ENCODE data around the gene TSHR.
A peak's percentile ranks its signal among the peaks of the same experiment; 100 is the strongest.

Gene TSHR

DNA sequence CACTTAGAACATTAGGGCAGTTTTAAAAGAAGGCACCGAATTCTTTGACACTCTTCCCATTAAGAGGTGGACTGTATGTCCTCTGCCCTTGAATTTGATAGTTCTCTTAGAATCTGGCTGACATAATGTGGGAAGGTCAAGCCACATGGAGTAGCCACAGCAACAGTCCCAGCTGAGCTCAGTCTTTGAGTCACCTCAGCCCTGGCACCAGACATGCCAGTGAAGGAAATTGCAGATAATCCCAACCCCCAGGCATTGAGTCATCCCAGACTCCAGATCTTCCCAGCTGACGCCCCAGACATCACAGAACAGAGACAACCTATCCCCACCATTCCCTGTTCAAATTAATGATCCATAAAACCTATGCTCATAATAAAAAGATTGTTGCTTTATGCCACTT, 181.9 kb downstream of the TSHR start:
- no peak for DNase-seq (ENCODE audit: low spot score)

DNA sequence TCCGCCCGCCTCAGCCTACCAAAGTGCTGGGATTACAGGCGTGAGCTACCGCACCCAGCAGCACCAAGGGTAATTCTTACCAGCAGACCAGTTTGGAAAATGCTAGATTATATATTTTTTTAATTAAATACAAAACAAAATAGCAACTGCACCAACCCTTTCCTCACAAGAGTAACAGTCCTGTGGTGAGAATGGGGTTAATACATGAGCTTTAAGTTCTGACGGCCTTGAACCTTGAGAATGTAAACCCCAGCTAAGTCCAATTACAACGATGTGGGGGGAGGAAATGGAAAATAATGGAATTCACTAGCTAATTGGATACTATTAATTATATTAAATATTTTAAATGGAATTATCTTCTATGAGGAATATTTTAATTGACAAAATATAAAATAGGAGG, 183.0 kb downstream of the TSHR start:
- no peak for DNase-seq (ENCODE audit: low spot score)

GRCh38 chr14:81141426-81141825, 186.0 kb downstream of the TSHR start:
- no peak for DNase-seq (ENCODE audit: low spot score)

GRCh38 chr14:81143793-81144192, 188.4 kb downstream of the TSHR start:
- no peak for DNase-seq (ENCODE audit: low spot score)

- DNase-seq (ENCODE audit: low spot score) = no peak
Measured at GRCh38 chr14:81144824-81145603, 189.6 kb downstream of the TSHR start.

DNA sequence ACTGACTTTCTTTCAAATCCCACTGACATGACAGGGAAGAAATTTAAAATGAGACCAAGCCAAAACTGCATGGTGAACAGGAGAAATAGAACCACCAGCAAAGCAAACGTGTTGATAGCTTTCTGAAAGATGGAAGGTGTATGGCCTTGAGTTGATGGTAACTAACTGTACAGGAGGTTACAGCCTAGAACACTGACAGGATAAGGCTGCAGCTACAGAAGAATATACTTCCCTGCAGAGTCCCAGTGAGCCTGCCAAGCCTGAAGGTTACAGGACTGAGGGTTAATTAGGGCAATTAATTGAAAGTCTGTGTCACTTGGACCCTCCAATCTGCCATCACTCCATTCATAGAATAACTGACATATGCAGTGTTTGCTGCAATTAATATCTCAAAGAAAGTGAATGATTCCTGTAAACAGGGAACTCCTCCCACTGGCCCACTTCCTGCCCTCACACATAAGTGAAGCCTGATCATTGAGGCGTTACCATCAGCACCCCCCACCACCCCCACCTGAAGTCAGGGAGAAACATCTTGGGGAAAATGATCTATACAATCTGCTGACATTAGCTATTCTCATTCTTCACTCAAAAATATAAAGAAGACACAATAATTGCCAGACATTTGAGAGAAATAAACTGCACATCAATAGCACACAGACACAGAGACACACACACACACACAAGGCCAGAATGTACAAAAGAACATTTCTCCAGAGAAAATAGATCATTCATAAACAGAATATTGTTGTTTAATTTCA, 191.9 kb downstream of the TSHR start:
- no peak for DNase-seq (ENCODE audit: low spot score)

DNA sequence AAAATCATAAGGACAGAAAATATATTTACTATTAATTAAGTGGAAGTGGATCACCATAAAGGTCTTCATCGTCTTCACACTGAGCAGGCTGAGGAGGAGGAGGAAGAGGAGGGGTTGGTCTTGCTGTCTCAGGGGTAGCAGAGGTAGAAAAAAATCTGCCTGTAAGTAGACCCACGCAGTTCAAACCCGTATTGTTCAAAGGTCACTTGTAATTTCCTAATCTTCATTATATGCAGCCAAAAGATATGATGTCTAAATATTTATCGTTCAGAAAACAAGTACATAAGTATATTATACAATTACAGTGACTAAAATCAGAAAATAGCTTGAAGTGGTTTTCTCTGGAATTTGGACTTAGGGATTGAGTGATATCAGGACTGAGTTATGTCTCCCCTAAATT, 193.2 kb downstream of the TSHR start:
- no peak for DNase-seq (ENCODE audit: low spot score)

- DNase-seq (ENCODE audit: low spot score) = no peak
Measured at GRCh38 chr14:81153187-81153586, 197.8 kb downstream of the TSHR start.

GRCh38 chr14:81157431-81157830, 202.0 kb downstream of the TSHR start:
- no peak for DNase-seq (ENCODE audit: low spot score)

GRCh38 chr14:81161088-81161487, 205.7 kb downstream of the TSHR start:
- no peak for DNase-seq (ENCODE audit: low spot score)

GRCh38 chr14:81161749-81162148, 206.3 kb downstream of the TSHR start:
- DNase-seq (ENCODE audit: low spot score) = no peak

DNA sequence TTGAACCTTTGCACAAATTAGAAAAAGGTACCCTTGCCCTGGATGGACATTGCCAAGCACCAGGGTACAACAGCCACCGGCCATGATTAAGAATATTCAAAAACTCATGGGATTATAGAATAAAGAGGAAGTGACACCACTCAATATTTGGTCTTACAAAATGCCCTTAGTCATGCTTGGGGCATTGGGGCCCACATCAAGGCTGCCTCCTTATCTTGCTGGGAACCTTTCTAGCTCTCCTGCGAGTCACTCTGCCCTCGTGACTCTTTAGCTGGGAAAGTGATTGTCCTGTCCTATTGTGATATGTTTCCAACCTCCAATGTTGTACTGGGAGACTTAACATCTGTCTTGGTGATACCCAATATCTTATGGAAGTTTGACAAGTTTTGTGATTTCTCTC, 207.5 kb downstream of the TSHR start:
- DNase-seq (ENCODE audit: low spot score) = no peak

- peak; percentile 45 for DNase-seq (ENCODE audit: low spot score)
Measured at GRCh38 chr14:81164167-81164774, 208.8 kb downstream of the TSHR start.

GRCh38 chr14:81165188-81165587, 209.8 kb downstream of the TSHR start:
- no peak for DNase-seq (ENCODE audit: low spot score)

DNA sequence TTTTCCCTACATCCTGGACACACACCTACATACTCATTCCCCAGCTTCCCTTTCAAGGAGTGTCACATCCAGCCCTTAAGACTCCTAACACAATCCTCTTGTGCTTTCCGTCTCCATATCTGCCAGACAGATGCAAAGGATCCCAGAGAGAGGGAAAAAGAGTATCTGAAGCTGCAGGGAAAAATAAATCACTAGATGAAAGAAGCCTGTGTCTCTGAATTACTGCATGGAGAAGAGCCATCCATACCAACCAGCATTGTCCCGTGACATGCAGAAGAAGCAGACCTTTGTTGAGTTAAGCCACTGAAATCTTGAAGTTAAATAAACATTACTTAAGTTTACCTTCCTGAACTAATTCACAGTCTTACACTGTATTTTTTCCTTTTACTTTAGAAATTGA, 210.7 kb downstream of the TSHR start:
- peak; percentile 59 for DNase-seq (ENCODE audit: low spot score)

DNA sequence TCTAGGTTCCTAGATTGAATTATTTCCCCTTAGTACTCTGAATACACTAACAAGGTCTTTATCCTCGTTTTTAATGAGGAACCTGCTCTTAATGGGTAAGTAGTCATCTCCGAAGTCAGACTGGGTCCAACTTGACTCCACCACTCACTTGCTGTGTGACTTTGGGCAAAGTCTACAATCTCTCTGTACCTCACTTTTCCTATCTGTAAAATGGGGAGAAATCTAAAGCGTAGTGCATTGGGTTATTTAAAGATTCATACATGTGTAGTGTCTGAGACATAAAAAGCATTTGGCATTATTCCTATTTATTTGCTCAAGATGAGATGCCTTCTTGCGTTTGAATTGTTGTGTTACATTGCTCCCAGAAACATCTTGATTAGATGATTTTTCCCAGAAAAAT, 213.8 kb downstream of the TSHR start:
- no peak for DNase-seq (ENCODE audit: low spot score)

DNA sequence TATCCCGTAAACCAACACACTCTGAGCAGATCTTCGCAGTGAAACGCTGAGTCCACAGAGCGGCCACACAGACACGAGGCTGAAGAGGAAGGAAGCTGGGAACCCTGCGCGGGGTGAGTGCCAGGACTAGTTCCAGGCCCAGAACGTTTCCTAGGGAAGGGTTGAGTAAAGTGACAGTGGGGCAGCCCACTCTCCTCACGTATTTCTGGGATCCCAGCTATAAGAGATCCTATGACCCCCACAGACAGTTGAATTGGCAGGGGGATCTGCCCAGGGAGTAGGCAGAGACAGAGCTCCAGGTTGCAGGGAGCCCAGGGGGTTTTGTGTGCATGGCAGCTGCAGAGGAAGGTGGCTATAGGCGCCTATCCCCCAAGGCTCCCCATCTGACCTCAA, 214.3 kb downstream of the TSHR start:
- peak; percentile 69 for DNase-seq (ENCODE audit: low spot score)

- DNase-seq (ENCODE audit: low spot score) = peak; percentile 97
Measured at GRCh38 chr14:81170104-81170828, 214.8 kb downstream of the TSHR start.

DNA sequence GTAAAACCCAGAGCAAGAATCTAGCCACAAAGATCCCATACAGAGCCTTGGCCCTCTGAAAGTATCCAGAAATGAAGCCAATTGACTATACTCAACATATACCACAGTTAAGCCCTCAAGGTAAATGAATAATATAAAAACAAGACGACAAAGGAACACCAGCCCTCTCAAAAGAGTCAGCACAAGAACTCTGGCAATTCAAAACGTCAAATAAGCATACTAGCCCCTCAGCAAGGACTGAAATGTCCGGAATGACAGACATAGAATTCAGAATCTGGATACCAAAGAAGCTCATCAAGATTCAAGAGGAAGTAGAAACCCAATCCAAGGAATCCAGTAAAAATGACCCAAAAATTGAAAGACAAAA, 215.4 kb downstream of the TSHR start:
- no peak for DNase-seq (ENCODE audit: low spot score)

DNA sequence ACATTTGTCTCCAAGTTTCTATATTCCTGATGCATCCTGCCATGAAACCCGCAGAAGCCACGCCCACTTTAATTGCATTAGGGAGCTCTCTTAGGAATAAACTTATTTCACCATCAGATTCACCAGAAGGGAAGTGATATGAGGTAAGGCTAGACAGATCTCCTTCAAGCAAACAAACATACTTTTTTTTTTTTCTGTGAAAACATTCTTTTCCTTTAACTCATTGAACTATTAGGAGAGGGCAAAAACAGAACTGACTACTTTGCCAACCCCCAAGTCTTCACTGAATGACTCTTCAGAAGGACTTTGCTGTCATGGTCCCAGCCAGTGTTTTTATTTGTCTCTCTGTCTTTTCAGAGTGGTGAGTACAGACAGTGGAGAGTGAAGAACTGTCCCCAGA, 216.9 kb downstream of the TSHR start:
- no peak for DNase-seq (ENCODE audit: low spot score)

- DNase-seq (ENCODE audit: low spot score) = no peak
Measured at GRCh38 chr14:81172881-81173280, 217.5 kb downstream of the TSHR start.

- peak; percentile 43 for DNase-seq (ENCODE audit: low spot score)
Measured at GRCh38 chr14:81176241-81176640, 220.8 kb downstream of the TSHR start.

DNA sequence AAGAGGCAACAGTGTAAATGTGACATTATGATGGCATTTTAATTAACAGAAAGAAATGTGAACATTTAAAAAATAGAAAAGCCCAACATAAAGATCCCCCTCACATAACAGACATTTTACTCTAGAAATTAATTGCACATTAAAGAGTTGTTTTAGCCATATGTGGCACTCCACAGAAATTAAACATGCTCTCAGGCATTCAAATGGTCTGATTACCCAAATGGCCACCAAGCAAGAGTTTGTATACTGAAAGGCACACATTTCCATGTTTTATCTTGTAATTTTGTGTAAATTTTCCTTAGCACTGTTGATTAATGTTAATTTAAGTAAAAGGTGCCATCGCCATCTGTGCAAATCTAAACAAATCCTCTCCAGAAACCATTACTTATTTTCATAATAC, 221.8 kb downstream of the TSHR start:
- no peak for DNase-seq (ENCODE audit: low spot score)

All from globus pallidus (tissue), 1 donor.